Activated CD4-positive, alpha-beta T cell treated with anti-CD3 and anti-CD28 coated beads, Interleukin-2, amount 50 U/mL, for 1 hour (primary cell): ENCODE measurements around the gene TRPT1.

ENCODE experiments used
- DNase-seq: peaks from one replicate; pipeline ENCODE4 v3.0.0-alpha.2; 2020

The TRPT1 gene

DNA sequence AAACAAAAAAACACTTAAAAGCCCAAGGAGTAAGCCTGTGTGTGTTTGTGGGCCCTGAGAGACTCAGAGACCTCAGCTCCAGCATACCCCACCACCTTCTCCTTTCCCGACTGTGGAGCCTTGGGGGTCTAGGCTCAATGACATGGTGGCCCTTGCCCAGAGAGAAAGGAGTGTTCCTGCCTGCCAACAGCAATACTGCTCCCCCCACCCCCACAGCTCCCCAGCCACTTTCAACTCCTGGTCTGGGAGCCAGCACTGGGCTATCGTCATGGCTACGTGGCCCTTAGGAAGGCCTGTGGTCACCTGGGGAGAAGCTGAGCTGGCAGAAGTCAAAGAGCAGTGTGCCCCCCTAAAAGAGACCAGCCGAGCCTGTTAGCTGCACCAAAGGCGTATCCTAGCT lies 18.1 kb upstream of the TRPT1 start:
- DNase-seq: no peak

DNA sequence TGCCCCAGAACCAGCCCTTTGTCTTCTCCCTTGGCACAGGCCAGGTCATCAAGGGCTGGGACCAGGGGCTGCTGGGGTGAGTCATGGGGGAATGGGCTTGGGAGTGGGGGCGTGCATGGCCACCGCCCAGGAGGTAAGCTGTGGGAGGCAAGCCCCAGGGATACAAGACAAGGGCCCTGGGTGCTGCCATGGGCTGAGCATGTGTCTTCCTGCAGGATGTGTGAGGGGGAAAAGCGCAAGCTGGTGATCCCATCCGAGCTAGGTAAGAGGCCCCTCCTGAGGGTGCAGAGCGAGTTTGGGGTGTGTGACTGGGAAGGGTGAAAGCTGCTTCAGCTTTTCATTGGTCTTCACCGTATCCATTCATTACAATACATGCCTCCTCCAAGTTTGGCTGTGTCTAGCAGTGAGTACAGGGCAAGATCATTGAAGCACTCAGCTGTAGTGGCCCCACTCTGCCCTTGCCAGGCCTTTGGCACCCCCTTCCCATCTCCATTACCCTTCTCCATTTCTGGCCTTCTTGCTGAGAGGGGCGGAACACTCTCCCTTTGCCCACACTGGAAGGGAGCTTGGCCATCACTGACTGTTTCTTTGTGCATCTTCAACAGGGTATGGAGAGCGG lies 17.4 kb upstream of the TRPT1 start:
- DNase-seq: no peak

DNA sequence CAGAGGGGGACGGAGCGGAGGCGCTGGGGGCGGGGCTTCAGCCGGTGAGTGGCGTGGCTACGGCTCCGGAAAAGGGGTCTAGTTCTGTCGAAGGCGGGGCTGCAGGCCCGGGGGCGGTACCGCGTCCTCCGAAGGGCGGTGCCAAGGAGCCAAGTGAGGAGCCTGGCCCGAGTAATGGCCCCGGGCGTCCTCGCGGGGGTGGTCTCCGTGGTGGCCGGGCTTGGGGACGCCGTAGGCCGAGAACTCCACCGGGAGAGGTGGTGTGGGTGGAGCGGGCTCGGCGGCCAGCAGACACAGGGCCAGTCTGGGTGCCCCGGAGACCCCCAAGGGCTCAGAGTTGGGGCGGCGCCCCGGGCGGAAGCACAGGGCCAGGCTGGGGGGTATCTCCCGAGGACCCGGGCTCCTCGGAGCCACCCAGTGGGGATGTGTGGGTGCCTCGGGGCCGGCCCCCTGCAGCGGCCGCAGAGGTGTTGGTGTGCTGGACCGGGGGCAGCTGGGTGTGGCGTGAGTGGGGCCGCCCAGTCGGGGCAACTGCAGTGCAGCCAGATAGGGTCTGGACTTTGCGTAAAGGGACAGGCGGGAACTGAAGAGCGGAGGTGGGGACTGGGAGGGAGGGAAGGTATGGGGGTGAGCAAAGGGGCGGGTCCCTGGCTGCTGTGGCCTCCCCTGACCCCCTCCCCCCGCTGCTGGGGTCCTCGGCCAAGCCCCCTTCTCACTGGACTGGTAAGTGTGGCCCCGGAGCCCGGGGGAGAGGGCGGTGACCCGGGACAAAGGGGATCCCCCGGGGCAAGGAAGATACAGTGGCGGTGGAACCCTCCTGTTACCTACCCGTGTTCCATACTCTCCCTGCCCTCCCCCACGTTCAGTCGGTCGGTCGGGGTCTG lies 15.7 kb upstream of the TRPT1 start:
- no peak for DNase-seq

DNA sequence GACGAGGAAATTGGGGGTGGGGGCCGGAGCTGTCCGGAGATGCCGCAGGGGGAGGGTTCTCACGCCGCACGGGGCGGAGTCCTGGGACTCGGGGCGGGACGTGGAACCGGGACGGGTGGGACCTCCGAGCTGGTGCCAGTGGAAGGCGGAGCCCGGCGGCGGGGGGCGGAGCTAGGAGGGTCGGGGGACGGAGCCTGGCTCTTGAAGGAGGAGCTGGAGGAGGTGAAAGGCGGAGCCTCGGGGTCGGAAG lies 15.2 kb upstream of the TRPT1 start:
- DNase-seq: peak; percentile 100

DNA sequence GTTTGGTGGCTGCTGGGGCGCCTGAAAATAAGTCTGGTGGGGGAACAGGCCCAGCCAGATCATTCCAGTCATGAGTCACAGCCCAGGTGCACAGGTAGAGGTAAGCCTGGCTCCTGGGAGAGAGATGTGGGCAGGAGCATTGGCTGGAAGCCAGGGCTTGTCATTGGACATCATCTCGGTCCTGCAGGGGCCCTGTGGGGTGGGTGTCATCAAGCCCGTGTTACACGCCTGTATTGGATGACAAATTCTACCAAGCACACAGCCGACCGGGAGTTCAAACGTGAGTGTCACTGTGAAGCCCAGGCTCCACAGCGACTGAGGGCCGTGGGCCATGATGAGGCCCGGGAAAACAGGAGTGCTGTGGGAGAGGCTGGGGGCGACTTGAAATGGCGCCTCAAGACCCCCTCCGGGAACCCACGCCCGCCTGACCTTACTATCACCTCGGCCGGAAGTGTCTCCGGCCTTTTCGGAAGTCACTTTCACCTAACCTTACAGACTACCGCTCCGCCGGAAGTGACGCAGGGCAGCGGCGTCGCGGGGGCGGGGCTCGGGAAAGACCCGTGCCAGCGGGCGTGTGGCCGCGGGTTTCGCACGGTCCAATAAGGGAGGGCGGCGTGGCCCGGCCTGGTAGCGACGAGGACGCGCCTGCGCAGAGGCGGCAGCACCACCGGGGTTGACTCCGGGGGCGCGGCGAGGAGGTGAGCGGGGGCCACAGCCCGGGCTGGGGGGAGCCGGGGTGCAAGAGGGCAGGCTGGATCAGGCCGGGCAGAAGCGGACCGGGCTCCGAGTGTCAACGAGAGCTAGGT lies 14.7 kb upstream of the TRPT1 start, which contains the start of gene FKBP2:
Gene FKBP2, plus strand, starts transcription at position 661 of the 806 bp plus-strand sequence. CDS start 1,293 bp downstream, outside the sequence.
- peak; percentile 97 for DNase-seq

DNA sequence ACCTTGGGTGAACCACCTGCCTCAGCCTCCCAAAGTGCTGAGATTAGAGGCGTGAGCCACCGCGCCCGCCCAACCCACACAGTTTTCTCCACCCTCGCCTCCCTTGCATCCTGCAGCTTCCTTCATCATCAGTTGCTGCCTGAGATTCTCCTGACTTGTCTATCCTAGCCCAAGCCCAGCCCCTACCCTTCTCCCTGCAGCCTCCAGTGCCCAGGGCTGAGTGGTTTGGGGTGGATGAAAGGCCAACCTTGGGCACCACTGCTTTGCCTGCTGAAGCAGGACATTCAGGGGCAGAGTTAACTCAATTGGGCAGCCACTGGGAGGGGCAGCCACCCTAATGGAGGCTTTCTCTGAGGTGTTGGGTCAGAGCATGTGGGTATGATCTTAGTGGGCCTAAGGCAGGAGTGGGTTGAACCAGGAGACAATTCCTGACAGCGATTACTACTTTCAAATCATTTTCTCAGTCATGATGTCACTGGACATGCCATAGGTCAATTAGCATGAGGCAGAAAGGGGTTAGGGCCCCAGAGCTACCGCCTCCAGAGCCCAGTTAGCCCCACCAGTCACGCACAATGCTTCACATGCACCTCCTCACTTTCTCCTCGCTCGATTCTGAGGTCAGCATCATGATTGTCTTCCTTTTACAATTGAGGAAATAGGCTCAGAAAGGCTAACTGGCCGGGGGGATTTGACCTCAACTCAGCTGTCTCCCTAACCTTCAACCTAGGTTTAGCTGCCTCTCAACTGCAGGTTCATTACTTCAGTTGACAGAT lies 13.9 kb upstream of the TRPT1 start:
- DNase-seq: no peak

DNA sequence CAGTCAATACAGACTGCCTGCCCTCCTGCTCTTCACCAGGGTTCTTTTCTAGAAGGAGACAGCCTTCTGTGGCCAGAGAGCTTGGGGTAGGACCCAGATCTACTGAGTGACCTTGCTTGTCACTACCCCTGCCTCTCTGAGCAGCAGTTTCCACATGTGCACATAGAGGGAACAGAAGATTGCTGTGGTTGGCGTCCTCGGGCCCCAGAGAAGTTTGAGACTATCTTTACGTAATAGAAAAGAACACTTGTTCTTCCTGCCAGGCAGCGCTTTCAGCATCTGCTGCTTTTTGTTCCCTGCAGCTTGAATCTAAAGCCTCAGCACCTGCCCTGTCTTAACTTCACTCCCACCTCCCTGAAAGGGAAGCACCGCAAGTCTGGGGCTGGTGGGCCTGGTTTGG lies 13.0 kb upstream of the TRPT1 start:
- DNase-seq: no peak

DNA sequence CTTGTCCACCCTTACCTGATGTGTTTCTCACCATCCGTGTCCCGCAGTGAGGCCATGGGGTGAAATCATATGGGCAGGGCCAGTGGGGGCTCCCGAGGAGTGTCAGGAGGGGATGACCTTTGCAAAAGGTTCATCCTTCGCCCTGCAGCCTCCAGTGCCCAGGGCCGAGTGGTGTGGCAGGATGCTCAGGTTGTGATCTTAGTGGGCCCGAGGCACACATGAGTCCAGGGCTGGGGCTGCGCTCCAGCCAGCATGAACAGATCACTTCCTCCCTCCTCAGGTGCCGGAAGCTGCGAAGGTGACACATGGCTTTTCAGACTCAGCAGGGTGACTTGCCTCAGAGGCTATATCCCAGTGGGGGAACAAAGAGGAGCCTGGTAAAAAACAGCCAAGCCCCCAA lies 12.1 kb upstream of the TRPT1 start:
- no peak for DNase-seq

DNA sequence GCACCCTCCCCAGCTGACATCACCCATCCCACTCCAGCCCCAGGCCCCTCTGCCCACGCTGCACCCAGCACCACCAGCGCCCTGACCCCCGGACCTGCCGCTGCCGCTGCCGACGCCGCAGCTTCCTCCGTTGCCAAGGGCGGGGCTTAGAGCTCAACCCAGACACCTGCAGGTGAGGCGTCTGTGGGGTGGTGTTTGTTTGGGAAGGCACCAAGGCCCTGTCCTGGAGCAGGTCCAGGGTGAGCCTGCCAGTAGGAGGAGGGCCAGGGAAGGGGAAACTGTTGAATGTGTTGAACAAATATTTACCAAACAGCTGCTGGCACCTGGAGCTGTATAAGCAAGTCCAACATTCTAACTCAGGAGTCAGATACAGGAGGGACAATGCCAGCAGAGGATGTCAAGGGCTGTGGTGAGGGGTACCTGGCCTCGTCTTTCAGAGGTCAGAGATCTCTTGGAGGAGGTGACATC lies 11.5 kb upstream of the TRPT1 start:
- DNase-seq: no peak

DNA sequence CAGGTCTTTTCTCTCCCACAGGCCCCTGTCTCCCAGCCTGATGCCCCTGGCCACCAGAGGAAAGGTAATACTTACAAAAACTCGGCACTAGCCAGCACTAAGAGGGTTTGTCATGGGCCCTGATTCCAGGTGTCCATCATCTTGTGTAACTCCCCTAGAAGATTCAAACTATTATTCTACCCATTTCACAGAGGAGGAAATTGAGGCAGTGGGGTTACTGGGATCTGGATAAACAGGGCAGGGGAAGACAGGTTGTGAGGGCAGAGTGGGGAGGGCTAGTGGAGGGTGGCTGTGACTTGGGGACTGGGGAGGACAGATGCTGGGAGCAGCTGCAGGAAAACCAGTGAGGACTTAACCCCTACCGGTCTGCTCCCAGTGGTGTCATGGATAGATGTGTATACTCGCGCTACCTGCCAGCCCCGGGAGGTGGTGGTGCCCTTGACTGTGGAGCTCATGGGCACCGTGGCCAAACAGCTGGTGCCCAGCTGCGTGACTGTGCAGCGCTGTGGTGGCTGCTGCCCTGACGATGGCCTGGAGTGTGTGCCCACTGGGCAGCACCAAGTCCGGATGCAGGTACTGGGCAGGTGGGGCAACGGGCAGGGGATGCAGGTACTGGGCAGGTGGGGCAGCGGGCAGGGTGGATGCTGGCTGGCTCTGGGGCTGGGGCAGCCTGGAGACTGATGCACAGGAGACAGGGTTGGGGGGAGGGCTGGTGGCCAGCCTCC lies 9.6 kb upstream of the TRPT1 start:
- DNase-seq: no peak

DNA sequence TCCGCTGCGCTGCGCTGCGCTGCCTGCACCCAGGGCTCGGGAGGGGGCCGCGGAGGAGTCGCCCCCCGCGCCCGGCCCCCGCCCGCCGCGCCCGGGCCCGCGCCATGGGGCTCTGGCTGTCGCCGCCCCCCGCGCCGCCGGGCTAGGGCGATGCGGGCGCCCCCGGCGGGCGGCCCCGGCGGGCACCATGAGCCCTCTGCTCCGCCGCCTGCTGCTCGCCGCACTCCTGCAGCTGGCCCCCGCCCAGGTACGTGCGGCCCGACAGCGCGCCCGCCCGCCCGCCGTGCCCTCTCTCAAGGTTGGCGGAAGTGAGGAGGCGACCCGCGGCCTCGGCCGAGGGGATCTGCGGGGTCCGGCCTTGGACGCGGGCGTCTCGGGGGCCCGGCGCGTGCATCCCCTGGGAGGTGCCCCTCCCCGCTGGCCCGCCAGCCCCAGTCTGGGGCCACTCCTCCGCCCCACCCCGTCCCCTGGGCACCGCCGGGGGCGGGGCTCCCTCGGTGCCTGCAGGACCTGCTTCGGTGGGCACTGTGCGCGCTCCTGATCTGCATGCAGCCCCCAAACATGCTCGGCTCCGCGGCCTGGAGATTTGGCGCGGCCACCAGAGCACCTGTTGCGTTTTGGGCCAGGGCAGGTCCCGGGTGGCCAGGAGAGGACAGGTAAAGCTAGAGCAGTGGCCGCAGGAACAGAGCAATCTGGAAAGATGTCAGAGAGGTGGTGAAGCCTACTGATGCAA lies 8.8 kb upstream of the TRPT1 start:
- DNase-seq: peak; percentile 34

DNA sequence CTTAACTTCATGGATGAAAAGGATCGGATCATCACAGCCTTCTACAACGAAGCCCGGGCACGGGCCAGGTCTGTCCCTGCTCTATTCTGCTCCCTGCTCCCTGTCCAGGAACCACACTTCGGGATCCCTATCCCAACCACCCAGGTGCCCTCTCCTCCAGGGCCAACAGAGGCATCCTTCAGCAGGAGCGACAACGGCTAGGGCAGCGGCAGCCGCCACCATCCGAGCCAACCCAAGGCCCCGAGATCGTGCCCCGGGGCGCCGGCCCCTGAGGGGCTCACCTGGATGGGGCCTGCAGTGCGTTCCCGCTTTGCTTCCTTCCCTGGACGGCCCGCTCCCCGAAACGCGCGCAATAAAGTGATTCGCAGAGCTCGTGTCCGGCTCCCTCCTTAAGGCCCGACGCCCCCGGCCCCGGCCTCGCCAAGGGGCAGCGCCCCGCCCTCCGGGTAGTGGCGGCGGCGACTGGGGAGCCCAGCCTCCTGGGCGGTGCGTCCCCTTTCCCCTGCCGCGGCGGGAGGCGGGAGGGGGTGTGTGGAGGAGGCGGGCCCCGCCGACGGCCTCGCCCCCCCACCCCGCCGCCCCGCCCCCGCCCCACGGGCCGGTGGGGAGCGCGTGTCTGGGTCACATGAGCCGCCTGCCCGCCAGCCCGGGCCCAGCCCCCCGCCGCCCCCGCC lies 8.1 kb upstream of the TRPT1 start, which contains the start of gene VEGFB:
Gene VEGFB, plus strand, starts transcription at position 672 of the 674 bp plus-strand sequence. CDS start 250 bp downstream, outside the sequence.
- peak; percentile 67 for DNase-seq

DNA sequence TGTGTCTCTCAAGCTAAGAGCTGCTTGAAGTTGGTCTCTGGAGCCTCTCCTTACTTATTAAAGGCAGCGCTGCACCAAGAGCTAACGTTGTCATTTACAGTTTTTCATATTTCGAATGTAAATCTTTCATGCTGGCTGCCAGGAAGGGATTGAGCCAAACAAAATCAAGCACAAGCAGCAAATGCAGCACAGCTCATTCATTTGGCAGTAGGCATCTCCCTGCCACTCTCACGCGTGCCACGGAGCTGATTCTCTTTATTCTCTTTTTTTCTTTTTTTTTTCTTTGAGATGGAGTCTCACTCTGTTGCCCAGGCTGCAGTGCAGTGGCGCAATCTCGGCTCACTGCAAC lies 7.0 kb upstream of the TRPT1 start:
- DNase-seq: no peak

DNA sequence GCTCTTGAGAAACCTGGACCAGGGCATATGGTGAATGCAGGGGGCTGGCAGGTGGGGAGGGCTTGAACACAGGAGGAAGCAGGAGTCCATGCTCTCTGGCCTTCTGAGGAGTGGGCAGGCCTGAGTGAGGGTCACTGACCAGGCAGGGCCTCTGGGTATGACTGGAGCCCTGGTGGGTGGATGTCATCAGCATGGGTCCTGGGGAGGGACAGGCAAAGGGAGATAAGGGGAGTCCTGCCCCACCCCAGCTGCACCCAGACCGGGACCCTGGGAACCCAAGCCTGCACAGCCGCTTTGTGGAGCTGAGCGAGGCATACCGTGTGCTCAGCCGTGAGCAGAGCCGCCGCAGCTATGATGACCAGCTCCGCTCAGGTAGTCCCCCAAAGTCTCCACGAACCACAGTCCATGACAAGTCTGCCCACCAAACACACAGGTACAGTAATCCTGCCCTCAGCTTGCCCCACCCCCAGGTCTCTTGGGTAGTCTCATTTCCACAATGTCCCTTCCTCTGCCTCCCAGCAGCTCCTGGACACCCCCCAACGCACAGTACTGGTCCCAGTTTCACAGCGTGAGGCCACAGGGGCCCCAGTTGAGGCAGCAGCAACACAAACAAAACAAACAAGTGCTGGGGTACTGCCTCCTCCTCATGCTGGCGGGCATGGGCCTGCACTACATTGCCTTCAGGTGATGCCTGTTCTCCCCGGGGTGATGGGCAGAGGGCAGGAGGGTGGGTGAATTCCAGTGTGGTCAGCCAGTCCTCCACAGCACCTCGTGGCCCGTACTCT lies 6.4 kb upstream of the TRPT1 start:
- no peak for DNase-seq

DNA sequence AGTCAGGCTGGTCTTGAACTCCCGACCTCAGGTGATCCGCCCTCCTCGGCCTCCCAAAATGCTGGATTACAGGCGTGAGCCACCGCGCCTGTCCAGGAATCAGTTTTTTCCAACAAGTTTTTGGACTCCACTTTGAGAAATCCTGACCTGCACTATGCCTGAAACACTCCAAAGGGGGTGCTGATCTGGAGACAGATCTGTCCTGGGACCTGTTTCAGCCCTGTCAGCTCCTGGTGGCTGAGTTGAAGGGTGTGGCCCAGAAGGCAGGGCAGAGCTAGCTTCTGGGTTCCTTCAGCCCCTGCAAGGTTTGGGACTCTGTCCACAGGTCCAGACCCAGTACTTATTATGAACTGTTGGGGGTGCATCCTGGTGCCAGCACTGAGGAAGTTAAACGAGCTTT lies 5.6 kb upstream of the TRPT1 start:
- no peak for DNase-seq

DNA sequence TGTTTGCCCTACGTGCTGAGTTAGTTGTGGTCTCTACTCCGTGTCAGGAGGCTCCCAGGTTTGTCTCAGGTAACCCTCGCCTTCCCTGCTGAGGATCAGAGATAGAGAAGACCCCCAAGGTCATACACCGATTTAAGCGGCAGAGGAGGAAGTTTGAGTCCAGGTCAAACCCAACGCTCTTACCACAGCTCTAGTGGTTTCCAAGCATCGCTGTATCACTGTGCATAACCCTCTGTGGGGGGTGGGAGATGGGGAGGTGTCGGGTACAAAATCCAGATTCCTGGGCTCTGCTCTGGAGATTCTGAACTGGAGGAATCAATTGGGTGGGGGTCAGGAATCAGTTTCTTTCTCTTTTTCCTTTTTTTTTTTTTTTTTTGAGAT lies 5.0 kb upstream of the TRPT1 start:
- no peak for DNase-seq

DNA sequence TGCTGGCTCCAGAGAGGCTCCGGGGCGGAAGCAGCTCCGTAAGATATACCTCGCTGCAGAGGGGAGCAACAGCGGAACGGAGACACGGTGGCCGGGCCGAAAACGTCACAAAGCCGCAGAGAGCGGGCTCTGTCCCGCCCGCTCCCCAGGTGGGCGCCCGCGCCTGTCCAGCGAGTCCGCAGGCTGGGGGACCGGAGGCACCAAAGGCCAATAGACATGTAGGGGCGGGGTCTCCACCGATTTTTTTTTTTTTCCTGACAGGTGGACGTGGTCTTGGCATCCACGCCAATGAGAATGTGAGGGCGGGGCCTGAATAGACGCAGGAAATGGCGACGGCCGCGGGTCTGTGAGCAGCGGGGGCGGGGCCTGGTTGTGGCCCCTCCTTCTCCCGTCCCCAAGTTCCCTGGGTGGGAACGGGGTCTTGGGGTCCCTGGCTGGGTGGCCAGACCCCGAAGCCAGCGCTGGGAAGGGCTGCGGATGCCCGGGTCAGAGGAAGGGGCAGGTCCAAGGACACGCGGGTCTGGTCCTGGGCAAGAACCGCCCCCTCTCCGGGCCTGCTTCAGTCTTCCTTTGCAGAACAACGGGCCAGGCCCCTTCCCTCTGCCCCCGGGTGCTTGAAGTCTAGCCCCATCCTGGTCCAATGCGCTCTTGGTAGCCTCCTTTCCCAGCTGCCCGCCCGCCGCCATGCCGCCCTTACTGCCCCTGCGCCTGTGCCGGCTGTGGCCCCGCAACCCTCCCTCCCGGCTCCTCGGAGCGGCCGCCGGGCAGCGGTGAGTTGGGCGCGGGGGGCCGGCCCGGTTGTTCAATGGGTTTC lies 4.4 kb upstream of the TRPT1 start, which contains the start of gene DNAJC4:
Gene DNAJC4, plus strand, starts transcription at position 378 of the 814 bp plus-strand sequence. Its CDS starts 307 bp downstream, at position 685.
- DNase-seq: peak; percentile 83

DNA sequence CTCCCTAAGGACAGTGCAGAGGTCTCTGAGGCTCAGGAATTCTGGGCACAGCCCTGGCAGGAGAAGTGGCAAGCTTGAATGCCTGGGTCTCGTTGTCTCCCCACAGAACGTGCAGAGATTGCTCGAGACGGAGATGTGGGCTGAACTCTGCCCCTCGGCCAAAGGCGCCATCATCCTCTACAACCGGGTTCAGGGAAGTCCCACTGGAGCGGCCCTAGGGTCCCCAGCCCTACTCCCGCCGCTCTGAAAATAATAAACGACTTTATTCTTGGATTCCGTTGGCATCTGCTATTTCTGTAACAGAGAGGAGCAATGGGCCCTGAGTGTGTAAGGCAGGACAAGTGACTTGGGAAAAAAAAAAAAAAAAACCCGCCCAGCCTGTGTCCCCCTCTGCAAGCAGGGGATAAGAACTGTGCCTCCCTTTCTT lies 3.8 kb upstream of the TRPT1 start:
- no peak for DNase-seq
